Activated CD4-positive, alpha-beta T cell treated with anti-CD3 and anti-CD28 coated beads for 36 hours (primary cell): ENCODE measurements around the gene ZMYM4. TPM values are rescaled to one million over a fixed set of nuclear protein-coding genes. Genes with fewer than 3 reads are reported as not detected.

Experiments used
- total RNA-seq, 2 experiments: library from RNA; stranded (reverse); gene quantifications; one replicate each; pipeline ENCODE4 v1.2.3, GENCODE V29; 2021

The ZMYM4 gene
- total RNA-seq, 2 experiments from 2014 or later, result 27.8 to 31.6 TPM

Other genes starting within 250 kb of the ZMYM4 start
- gene ZMYM6, start 236.8 kb upstream of the ZMYM4 start, total RNA-seq, result 10 to 100 TPM; 16.7 to 17.1 TPM
- gene ZMYM1, start 189.3 kb upstream of the ZMYM4 start, total RNA-seq, result 1 to 10 TPM; 3.3 to 5.7 TPM
- 100 to 1,000 TPM; 350 to 389 TPM for gene SFPQ, start 75.6 kb upstream of the ZMYM4 start, total RNA-seq